HEK293T (cell line): ENCODE measurements around the gene PLEKHF1.
A peak's percentile ranks its signal among the peaks of the same experiment; 100 is the strongest.

Source experiments
- CTCF ChIA-PET: fragments of 350-600 bp; formaldehyde crosslinking; extraction: SDS; loops from one replicate; lab custom pipeline; 2021; ENCODE audit warnings: antibody characterized with exemption, inconsistent platforms; lab: Yijun Ruan, JAX
- POLR2A ChIA-PET: fragments of 350-600 bp; formaldehyde crosslinking; extraction: SDS; loops from one replicate; lab custom pipeline; 2020; ENCODE audit warnings: antibody characterized with exemption, inconsistent platforms; lab: Yijun Ruan, JAX
- DNase-seq: peaks from one replicate; pipeline ENCODE4 v3.0.0; 2012; ENCODE audit warnings: mixed read lengths; ENCODE audit errors: extremely low spot score
- ARNT ChIP-seq: fragments of 450-650 bp; IDR thresholded peaks from 2 replicates; pipeline ENCODE4 v1.6.1; 2017; ENCODE audit warnings: mild to moderate bottlenecking
- BHLHE40 ChIP-seq: fragments of 450-650 bp; IDR thresholded peaks from 2 replicates; pipeline ENCODE4 v1.6.1; 2016; ENCODE audit warnings: mild to moderate bottlenecking, moderate library complexity, borderline replicate concordance
- CTBP1 ChIP-seq: fragments of 450-650 bp; IDR thresholded peaks from 2 replicates; pipeline ENCODE4 v1.6.1; 2016; ENCODE audit warnings: borderline replicate concordance
- ELF4 ChIP-seq: fragments of 450-650 bp; IDR thresholded peaks from 2 replicates; pipeline ENCODE4 v1.6.1; 2017; ENCODE audit warnings: antibody characterized with exemption
- FOXA1 ChIP-seq: fragments of 450-650 bp; IDR thresholded peaks from 2 replicates; pipeline ENCODE4 v1.6.1; 2016; ENCODE audit warnings: mild to moderate bottlenecking
- FOXK2 ChIP-seq: fragments of 450-650 bp; IDR thresholded peaks from 2 replicates; pipeline ENCODE4 v1.6.1; 2016; ENCODE audit warnings: mild to moderate bottlenecking
- FOXM1 ChIP-seq: fragments of 450-650 bp; IDR thresholded peaks from 2 replicates; pipeline ENCODE4 v1.6.1; 2017; ENCODE audit warnings: mild to moderate bottlenecking, borderline replicate concordance
- HDGF ChIP-seq: fragments of 450-650 bp; IDR thresholded peaks from 2 replicates; pipeline ENCODE4 v1.6.1; 2017; ENCODE audit warnings: antibody characterized with exemption, borderline replicate concordance
- L3MBTL2 ChIP-seq: fragments of 450-650 bp; conservative IDR thresholded peaks from 2 replicates; pipeline ENCODE4 v1.6.1; 2016; ENCODE audit warnings: mild to moderate bottlenecking
- LEF1 ChIP-seq: fragments of 450-650 bp; IDR thresholded peaks from 2 replicates; pipeline ENCODE4 v1.6.1; 2017; ENCODE audit warnings: mild to moderate bottlenecking, borderline replicate concordance
- NFRKB ChIP-seq: fragments of 450-650 bp; IDR thresholded peaks from 2 replicates; pipeline ENCODE4 v1.6.1; 2016; ENCODE audit warnings: mild to moderate bottlenecking, moderate library complexity
- SP1 ChIP-seq: fragments of 450-650 bp; IDR thresholded peaks from 2 replicates; pipeline ENCODE4 v1.6.1; 2017
- SUZ12 ChIP-seq: fragments of 450-650 bp; IDR thresholded peaks from 2 replicates; pipeline ENCODE4 v1.6.1; 2016; ENCODE audit warnings: mild to moderate bottlenecking
- TARDBP ChIP-seq: fragments of 450-650 bp; IDR thresholded peaks from 2 replicates; pipeline ENCODE4 v1.6.1; 2016
- ZNF384 ChIP-seq: fragments of 450-650 bp; IDR thresholded peaks from 2 replicates; pipeline ENCODE4 v1.6.1; 2016
- TF ChIP-seq, protein P1 (sequence below): fragments of 450-650 bp; IDR thresholded peaks from 2 replicates; pipeline ENCODE4 v1.6.1; 2016

The PLEKHF1 gene

DNA sequence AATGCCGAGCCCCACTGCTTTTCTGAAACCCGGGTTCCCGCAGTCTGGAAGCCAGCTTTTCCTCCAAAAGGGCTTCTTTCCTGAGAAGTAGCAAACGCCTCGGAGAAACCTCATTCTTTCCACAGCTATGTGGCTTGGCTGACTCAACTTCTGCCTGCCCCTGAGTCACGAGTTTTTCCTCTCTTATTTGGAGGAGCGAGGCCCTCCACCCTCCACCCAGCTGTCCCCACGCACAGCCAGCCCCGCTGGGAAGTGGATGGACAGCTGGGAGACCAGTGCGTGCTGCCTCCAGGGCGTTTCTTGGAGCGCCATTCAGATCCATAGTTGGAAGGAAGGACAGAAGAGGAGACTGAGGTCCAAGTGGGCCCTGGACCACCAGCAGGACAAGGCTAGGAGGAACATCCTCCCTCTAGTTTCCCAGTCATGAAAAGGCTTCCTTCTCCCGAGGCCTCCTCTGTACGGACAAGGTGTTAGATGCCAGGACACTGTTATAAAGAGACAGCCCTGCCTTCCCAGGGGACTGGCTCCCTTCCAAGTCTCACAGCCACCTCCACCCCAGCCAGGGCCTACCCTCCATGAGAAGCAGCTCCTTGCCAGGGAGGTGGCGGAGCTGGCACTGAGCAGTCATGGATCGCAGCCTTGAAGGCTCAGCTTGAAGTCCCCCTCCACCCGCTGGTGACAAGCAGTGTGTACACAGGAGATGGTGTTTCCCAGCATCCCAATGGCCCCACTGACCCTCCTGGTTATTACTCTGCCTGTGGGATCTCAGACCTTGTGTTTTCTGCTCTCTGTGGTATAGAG lies 2.5 kb upstream of the PLEKHF1 start:
- no peak for DNase-seq
- ChIA-PET CTCF (interaction anchor here (0.8 kb wide), 1 partner anchor 54 kb away, joined by 3 read pairs; no protein-coding TSS in a partner anchor), POLR2A (interaction anchor here (1.7 to 2.2 kb wide), 2 partner anchors 52 to 57 kb away, joined by 5 to 11 read pairs; partner anchors contain the start of genes C19orf12 and POP4)
- TF ChIP-seq FOXA1, result no peak
- no peak for TF ChIP-seq CTBP1
- no peak for TF ChIP-seq L3MBTL2
- no peak for TF ChIP-seq ARNT
- TF ChIP-seq TARDBP, result no peak
- no peak for TF ChIP-seq BHLHE40
- TF ChIP-seq NFRKB, result no peak
- no peak for TF ChIP-seq HDGF
- TF ChIP-seq ELF4, result no peak
- TF ChIP-seq, protein P1, sequence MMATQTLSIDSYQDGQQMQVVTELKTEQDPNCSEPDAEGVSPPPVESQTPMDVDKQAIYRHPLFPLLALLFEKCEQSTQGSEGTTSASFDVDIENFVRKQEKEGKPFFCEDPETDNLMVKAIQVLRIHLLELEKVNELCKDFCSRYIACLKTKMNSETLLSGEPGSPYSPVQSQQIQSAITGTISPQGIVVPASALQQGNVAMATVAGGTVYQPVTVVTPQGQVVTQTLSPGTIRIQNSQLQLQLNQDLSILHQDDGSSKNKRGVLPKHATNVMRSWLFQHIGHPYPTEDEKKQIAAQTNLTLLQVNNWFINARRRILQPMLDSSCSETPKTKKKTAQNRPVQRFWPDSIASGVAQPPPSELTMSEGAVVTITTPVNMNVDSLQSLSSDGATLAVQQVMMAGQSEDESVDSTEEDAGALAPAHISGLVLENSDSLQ, result no peak
- TF ChIP-seq FOXK2, result no peak
- TF ChIP-seq SP1, result no peak
- no peak for TF ChIP-seq SUZ12
- no peak for TF ChIP-seq FOXM1
- no peak for TF ChIP-seq ZNF384
- no peak for TF ChIP-seq LEF1

DNA sequence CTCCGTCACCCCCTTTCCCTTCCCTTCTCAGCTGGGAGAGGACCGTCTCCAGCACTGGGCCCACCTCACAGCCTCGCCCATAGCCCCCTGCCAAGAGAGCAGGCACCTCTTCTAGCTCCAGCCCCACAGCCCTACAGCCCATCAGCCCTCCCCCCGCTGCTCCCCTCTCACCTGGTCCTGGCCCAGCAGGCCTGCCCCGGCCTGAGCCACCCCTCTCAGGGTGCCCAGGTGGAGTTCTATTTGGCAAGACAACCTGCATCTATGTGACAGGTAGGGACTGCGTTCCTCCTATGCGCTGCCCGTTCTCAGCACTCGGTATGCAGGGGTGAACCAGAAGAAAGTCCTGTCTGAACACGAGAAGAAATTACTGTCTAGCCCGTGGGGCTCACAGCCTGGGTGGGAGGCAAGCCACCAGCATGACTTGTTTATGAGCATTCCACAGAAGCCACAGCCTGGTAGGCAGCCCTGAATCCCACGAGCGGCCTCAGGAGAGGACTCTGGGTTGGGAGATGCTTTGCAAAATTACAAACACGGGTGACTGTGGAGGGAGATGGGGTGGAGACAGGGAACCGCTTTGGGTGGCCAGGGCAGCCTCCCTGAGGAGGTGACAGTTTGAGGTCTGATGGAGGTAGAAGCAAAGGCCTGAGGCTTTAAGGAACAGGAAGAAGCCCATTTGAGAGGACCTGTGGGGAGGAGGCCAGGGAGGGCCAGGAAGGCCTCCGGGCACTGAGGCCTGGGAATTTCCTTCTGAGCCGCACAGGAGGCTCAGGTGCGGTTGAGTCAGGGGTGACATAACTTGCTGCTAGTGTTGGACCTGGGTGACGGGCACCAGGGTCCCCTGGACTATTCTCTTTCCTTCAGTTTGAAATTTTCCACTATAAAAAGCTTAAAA lies 1.2 kb upstream of the PLEKHF1 start:
- ChIA-PET POLR2A (interaction anchor here (2.2 kb wide), 1 partner anchor 58 kb away, joined by 11 read pairs; the partner anchor contains the start of gene POP4), CTCF (no interaction called here)
- TF ChIP-seq FOXA1 (no peak), ELF4 (no peak)
- DNase-seq, result no peak

DNA sequence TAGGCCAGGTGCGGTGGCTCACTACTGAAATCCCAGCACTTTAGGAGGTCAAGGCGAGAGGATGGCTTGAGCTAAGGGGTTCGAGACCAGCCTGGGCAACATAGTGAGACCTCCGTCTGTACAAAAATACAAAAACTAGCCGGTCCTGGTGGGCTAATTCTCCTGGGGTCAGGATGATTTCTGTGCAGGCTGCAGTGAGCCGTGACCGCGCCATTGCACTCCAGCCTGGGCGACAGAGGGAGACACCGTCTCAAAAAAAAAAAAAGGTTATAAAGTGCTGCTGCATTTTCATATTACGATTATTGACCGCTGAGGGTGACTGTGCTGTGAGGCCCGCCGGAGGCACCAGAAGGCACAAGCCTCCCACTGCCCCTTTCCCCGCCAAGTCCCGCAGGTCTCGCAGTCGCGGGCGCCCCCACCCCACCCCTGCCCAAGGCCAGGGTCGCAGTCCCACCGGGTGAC lies 477 bp upstream of the PLEKHF1 start:
- POLR2A ChIA-PET, result interaction anchor here (0.9 to 2.5 kb wide), 4 partner anchors 12 to 59 kb away, joined by 4 to 17 read pairs (median 5); partner anchors contain the start of genes C19orf12 and POP4
- no peak for DNase-seq
- CTCF ChIA-PET, result no interaction called here
- TF ChIP-seq NFRKB, result no peak
- no peak for TF ChIP-seq HDGF
- no peak for TF ChIP-seq BHLHE40
- no peak for TF ChIP-seq CTBP1
- TF ChIP-seq SP1, result no peak
- no peak for TF ChIP-seq ZNF384
- no peak for TF ChIP-seq TARDBP
- TF ChIP-seq FOXA1, result no peak
- no peak for TF ChIP-seq FOXK2
- no peak for TF ChIP-seq ARNT
- TF ChIP-seq ELF4, result no peak
- TF ChIP-seq SUZ12, result no peak
- no peak for TF ChIP-seq LEF1
- no peak for TF ChIP-seq L3MBTL2
- TF ChIP-seq, protein P1, result no peak
- no peak for TF ChIP-seq FOXM1

DNA sequence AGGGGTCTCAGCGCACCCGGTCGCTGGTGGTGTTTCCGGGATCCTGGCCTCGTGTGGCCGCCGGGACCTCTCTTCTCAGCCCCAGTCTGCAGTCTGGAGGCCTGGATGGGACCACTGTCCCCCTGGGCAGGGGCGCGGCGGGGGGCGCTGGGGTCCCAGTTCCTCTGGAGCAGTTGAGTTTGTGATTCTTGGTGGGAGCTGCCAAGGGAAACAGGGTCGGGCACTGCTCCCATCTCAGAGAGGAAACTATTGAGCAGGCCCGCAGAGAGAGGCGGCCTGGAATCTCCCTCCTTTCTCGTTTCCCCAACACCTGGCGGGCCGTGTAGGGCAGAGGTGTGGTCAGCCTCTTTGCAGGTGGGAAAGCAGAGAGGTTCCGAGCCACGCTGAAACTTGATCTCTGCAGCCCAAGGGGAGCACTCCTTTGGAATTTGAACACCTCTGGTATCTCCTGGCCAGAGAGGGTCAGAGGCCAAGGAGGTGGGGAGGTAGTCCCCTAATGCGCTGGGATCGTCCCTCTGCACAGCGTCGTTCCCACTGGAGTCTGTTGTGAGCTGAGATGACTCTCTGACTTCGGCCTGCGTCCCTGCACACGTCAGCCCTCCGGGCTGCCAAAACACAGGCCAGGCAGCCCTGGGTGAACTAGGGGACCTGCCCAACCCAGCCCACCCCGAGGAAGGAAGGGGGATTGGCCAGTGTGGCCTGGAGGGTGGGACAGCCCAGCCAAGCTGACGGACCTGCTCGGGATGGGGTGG lies 741 bp downstream of the PLEKHF1 start:
- no peak for DNase-seq
- TF ChIP-seq NFRKB, result no peak
- 0 out of 2 replicates have a peak, but pooled peaks have one; percentile 17 for TF ChIP-seq L3MBTL2
- POLR2A ChIA-PET, result interaction anchor here (0.9 to 2.5 kb wide), 8 partner anchors 11 to 179 kb away, joined by 3 to 17 read pairs (median 4); partner anchors contain the start of genes C19orf12 and POP4
- CTCF ChIA-PET, result interaction anchor here (1.0 kb wide), 1 partner anchor 50 kb away, joined by 3 read pairs; no protein-coding TSS in a partner anchor

DNA sequence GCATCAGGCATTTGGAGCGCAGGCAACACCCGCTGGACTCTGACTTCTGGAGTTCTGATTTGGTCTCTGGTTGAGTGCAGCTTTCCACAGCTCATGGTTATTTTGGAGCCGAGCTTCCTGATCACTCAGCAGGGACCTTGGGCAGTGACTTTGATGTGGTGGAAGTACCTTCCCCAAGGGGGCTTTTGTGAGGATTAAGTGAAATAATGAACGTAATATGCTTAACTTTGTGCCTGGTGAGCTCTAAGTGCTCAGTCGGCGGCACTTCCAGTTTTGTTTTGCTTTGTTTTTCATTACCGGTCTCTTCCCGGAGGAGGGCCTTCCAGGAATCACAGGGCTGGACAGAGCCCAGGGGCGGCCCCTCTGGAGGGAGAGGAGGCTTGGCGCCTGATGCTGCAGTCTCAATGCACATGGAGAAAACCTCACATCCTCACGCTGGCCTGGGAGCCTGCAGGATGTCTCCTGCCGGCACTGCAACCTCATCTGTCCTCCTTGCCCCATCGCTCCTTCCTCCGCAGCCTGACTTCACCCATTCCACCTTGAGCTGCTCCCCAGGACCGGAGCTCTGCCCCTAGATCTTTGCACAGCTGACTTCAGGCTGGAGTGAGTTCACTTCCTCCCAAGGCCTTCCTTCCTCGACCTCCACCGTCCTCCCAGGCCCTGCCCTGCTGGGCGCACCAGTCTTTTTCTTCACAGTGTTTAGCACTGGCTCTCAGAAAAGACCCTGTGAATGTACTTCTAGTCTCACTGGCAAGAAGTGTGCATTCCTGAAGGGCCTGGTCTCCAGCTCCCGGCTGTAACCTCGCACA lies 1.5 kb downstream of the PLEKHF1 start:
- TF ChIP-seq SUZ12, result no peak
- TF ChIP-seq NFRKB, result no peak
- TF ChIP-seq TARDBP, result no peak
- TF ChIP-seq FOXM1, result no peak
- TF ChIP-seq BHLHE40, result no peak
- TF ChIP-seq ELF4, result no peak
- TF ChIP-seq FOXA1, result no peak
- TF ChIP-seq FOXK2, result no peak
- TF ChIP-seq, protein P1, result no peak
- TF ChIP-seq CTBP1, result no peak
- TF ChIP-seq ZNF384, result no peak
- TF ChIP-seq HDGF, result no peak
- TF ChIP-seq SP1, result no peak
- TF ChIP-seq ARNT, result no peak
- TF ChIP-seq L3MBTL2, result no peak
- TF ChIP-seq LEF1, result no peak
- CTCF ChIA-PET, result interaction anchor here (1.0 kb wide), 1 partner anchor 50 kb away, joined by 3 read pairs; no protein-coding TSS in a partner anchor
- DNase-seq, result no peak
- POLR2A ChIA-PET, result interaction anchor here (1.1 to 2.5 kb wide), 4 partner anchors 39 to 178 kb away, joined by 3 to 17 read pairs (median 5); partner anchors contain the start of genes C19orf12 and POP4
